Body of pancreas (tissue), 4 donors: Measurements from ENCODE around the gene TBC1D4.

ENCODE experiments used
- CTCF ChIP-seq, 7 experiments: fragments of 450-650 bp in 4 of 7; fragments of 200-600 bp in 3 of 7; sonication (generic) in 3 of 7; IDR thresholded peaks; one replicate each; pipeline ENCODE4 v1.5.1; 2016 to 2019; ENCODE audit warnings: antibody characterized with exemption in 7 of 7
- POLR2A ChIP-seq, 3 donors: fragments of 450-650 bp; IDR thresholded peaks; one replicate each; pipeline ENCODE4 v1.6.1; 2016; ENCODE audit warnings: antibody characterized with exemption in 3 of 3, mild to moderate bottlenecking in 2 of 3

- no peak for TF ChIP-seq CTCF (IDR thresholded peaks at IDR 0.05)
- TF ChIP-seq POLR2A (IDR thresholded peaks at IDR 0.05): no peak
Observed at GRCh38 chr13:75299913-75300862, 181.8 kb downstream of the TBC1D4 start.
